Colonic mucosa (tissue), 4 donors: ENCODE results near the gene MAD1L1. TPM values are rescaled to one million over a fixed set of nuclear protein-coding genes. Genes with fewer than 3 reads are reported as not detected.

Experiments used
- DNase-seq: peaks from one replicate; pipeline ENCODE4 v3.0.0-alpha.2; 2020
- H3K27ac ChIP-seq: fragments of 200-600 bp; one replicate; pipeline ENCODE4 v1.8.0; 2021
- H3K27me3 ChIP-seq: fragments of 200-600 bp; one replicate; pipeline ENCODE4 v1.8.0; 2021
- H3K36me3 ChIP-seq: fragments of 200-600 bp; one replicate; pipeline ENCODE4 v1.8.0; 2021
- H3K4me1 ChIP-seq: fragments of 200-600 bp; one replicate; pipeline ENCODE4 v1.8.0; 2021; ENCODE audit warnings: mild to moderate bottlenecking
- H3K4me3 ChIP-seq: fragments of 200-600 bp; one replicate; pipeline ENCODE4 v1.8.0; 2021
- H3K9ac ChIP-seq, 2 donors: one replicate each; pipeline ENCODE4 v1.7.0; 2013; ENCODE audit warnings: control low read depth in 2 of 2, low read depth in 2 of 2, low read length in 2 of 2
- H3K9me3 ChIP-seq: fragments of 200-600 bp; one replicate; pipeline ENCODE4 v1.8.0; 2021
- intact Hi-C: fragments of 100-400 bp; cut with DNase I; formaldehyde crosslinking; loops from one replicate; pipeline ENCODE4 v1.14.1; 2022
- total RNA-seq, 2 donors: library from RNA; stranded (reverse); fragmentation: NEBNext Ultra II Directional in 1 of 2; extraction: Animal tissue kit (Norgen Biotek cat#: 25700) in 1 of 2; gene quantifications; one replicate each; pipeline ENCODE4 v1.2.1, GENCODE V29; 2021
- TF ChIP-seq, protein P1 (sequence below): fragments of 200-600 bp; IDR thresholded peaks from one replicate; pipeline ENCODE4 v1.8.0; 2022; ENCODE audit warnings: antibody characterized with exemption, mild to moderate bottlenecking
- donor health status: healthy.
- donor health status: DM: no; HTN: no; CAD: no.
- donor health status: DM: no; HTN: no; CAD: no.

MAD1L1 gene
- total RNA-seq, 2 donors from 2014 or later: 18.2 to 47.0 TPM

DNA sequence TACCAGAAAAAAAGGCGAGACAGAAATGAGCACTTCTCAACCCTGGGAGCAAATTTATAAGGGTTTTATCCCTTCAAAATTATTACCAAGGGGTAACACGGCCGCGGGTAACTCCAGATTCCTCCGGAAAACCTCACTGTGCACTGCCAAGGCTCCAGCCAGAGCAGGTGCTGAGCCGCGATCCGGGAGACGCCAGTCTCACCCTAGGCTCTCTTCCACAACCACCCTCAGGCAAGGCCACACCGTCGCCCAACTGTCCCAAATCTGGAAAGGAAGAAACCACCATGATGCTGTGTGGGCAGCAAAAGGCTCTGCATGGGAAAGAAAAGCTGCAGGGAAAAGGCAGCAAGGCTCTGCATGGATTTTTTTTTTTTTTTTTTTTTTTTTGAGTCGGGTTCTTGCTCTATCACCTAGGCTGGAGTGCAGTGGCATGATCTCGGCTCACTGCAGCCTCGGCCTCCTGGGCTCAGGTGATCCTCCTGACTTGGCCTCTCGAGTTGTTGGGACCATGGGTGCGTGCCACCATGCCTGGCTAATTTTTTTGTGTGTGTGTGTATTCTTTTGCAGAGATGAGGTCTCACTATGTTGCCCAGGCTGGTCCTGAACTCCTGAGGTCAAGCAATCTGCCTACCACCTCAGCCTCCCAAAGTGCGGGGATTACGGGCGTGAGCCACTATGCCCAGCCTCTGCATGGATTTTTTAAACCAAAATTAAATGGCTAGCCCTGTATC is 39.0 kb downstream of the MAD1L1 start:
- H3K27ac ChIP-seq: no peak overlapping the region
- no peaks in the 10 kb centered on the region for H3K9me3 ChIP-seq
- no peaks in the 10 kb centered on the region for H3K4me1 ChIP-seq
- TF ChIP-seq, protein P1, sequence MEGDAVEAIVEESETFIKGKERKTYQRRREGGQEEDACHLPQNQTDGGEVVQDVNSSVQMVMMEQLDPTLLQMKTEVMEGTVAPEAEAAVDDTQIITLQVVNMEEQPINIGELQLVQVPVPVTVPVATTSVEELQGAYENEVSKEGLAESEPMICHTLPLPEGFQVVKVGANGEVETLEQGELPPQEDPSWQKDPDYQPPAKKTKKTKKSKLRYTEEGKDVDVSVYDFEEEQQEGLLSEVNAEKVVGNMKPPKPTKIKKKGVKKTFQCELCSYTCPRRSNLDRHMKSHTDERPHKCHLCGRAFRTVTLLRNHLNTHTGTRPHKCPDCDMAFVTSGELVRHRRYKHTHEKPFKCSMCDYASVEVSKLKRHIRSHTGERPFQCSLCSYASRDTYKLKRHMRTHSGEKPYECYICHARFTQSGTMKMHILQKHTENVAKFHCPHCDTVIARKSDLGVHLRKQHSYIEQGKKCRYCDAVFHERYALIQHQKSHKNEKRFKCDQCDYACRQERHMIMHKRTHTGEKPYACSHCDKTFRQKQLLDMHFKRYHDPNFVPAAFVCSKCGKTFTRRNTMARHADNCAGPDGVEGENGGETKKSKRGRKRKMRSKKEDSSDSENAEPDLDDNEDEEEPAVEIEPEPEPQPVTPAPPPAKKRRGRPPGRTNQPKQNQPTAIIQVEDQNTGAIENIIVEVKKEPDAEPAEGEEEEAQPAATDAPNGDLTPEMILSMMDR: no peak
- H3K36me3 ChIP-seq: no peaks in the 10 kb centered on the region
- intact Hi-C loops: no loop called here
- no peak for DNase-seq
- no peak overlapping the region for H3K9ac ChIP-seq
- no peaks in the 10 kb centered on the region for H3K27me3 ChIP-seq
- no peak overlapping the region for H3K4me3 ChIP-seq

DNA sequence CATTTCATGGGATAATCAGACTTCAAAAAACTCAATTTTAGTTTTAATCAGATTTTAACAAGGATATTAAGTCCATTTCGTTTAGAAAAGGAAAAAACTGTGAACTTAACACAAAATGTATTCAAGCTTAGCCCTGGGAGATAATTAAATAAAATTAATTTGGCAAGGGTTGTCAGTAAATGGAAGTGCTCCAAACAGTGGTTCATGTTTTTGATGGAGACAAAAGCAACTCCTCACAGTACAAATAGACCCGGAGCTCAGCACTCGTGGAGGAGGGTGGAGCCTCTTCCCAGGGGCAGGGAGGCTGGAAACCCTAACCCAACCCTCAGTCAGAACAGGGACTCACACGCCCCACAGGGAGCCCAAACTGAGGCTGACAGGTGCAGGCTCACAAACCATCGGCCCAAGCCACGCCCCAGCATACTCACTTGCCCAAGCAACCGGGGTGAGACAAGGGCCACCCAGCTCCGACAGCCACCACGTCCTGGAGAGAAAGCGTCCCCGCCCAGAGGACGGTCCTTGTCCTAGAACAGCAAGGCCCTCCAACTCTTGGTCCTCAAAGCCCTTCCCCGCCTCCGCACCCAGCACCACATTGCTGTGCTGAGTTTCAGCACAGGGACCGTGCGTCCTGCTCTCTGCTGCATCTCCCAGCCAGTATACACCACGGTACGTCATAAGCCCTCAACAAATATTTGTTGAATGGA is 39.8 kb downstream of the MAD1L1 start:
- H3K9me3 ChIP-seq: no peaks in the 10 kb centered on the region
- H3K36me3 ChIP-seq: no peaks in the 10 kb centered on the region
- intact Hi-C loops: no loop called here
- no peak for DNase-seq
- no peak overlapping the region for H3K9ac ChIP-seq
- H3K4me3 ChIP-seq: no peak overlapping the region
- no peak overlapping the region for H3K27ac ChIP-seq
- TF ChIP-seq, protein P1: no peak
- no peaks in the 10 kb centered on the region for H3K4me1 ChIP-seq
- no peaks in the 10 kb centered on the region for H3K27me3 ChIP-seq

DNA sequence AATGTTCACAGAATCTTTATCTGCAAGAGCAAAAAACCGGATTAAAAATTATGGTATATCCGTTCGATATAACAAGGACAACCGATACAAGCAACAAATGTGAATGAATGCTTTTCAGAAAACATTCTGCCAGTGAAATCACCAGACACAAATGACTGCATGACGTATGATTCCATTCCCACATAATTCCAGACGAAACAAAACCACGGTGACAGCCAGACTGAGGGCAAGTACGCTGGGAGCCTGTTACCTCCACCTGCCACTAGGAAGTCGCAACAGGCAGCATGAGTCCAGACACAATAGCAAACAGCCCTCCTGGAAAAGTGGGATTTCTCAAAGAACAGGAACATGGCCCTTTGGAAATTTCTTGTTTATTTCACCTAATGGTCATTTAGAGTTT is 41.7 kb downstream of the MAD1L1 start:
- TF ChIP-seq, protein P1: no peak
- Histone ChIP-seq H3K9ac (no peak overlapping the region), H3K9me3 (no peaks in the 10 kb centered on the region), H3K27ac (no peak overlapping the region), H3K4me1 (no peaks in the 10 kb centered on the region), H3K36me3 (no peaks in the 10 kb centered on the region), H3K27me3 (no peaks in the 10 kb centered on the region), H3K4me3 (no peak overlapping the region)
- no peak for DNase-seq
- intact Hi-C loops: no loop called here

DNA sequence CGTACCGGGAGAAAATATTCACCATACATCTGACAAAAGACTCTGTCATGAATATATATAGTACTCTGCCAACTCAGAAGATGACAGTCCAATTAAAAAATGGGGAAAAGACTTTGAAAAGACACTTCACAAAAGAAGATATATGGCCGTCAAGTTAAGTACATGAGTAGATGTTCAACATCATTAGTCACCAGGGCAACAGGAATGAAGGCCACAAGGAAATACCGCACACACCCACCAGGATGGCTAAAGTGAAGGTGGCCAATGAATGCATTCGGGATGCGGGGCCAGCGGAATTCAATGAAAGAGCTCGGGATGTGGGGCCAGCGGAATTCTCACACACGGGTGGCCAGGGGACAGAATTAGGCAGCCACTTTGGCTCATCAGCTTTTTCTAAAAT is 42.2 kb downstream of the MAD1L1 start:
- H3K36me3 ChIP-seq: no peaks in the 10 kb centered on the region
- H3K4me3 ChIP-seq: no peak overlapping the region
- no peaks in the 10 kb centered on the region for H3K4me1 ChIP-seq
- no peak for DNase-seq
- no peak overlapping the region for H3K27ac ChIP-seq
- TF ChIP-seq, protein P1: no peak
- H3K27me3 ChIP-seq: no peaks in the 10 kb centered on the region
- intact Hi-C loops: no loop called here
- H3K9me3 ChIP-seq: no peaks in the 10 kb centered on the region
- H3K9ac ChIP-seq: no peak overlapping the region

DNA sequence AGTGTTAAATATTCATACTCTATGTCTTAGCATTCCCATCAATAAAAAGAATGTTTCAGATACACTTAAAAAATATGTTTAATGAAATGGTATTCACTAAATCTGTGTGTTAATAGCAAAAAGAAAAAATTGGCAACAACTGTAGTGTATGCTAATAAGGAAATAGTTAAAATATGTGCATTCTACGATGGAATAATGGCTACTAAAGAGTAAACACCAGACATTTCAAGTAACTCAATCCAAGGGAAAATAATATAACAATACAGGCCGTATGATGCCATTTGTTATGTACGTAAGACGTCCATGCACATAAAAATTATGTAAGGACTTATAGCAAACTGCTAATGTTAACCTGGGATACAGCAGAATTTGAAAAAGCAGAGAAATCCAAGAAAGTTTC is 46.6 kb downstream of the MAD1L1 start:
- Histone ChIP-seq H3K27ac (no peak overlapping the region), H3K9me3 (no peaks in the 10 kb centered on the region), H3K9ac (no peak overlapping the region), H3K27me3 (no peaks in the 10 kb centered on the region), H3K4me1 (no peaks in the 10 kb centered on the region), H3K36me3 (no peaks in the 10 kb centered on the region), H3K4me3 (no peak overlapping the region)
- no peak for DNase-seq
- TF ChIP-seq, protein P1: no peak
- intact Hi-C loops: no loop called here
